Measurements from ENCODE around the gene SNX30. TPM values are rescaled to one million over a fixed set of nuclear protein-coding genes. Genes with fewer than 3 reads are reported as not detected.

The SNX30 gene
- total and polyA plus RNA-seq, 12 donors = 0.88 to 7.2 (median 3.8) TPM

DNA sequence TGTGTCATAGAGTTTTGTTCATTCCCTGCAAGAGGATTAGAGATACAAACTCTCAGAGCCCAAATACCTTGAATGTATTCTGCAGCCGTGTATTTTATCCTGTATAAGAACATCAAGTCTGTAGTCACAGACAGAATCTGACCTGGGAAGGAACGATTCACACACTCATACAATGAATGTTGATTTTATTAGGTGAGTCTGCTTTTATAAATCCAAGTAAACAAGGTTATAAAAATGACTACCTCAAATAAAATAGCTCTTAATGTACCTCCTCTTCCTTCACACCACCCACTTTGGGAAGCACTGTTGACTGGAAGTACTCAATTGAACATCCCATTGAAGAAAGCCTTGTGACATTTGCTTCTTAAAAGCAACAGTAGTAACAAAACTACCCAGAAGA, 128.2 kb downstream of the SNX30 start:
- Histone ChIP-seq H3K36me3 (peaks cover 0 to 45% (median 0%) of the 10 kb centered on the region in 9 donors), H3K9me3 (no peaks in the 10 kb centered on the region), H3K4me1 (no peaks in the 10 kb centered on the region), H3K27me3 (no peaks in the 10 kb centered on the region), H3K27ac (no peak overlapping the region), H3K4me3 (no peak overlapping the region)
- DNase-seq (no peak), ATAC-seq (no peak)
- 87 to 95% methylated on average over 2 of the region's 2 CpGs for WGBS, 2 donors
- intact Hi-C loops (cut with DNase I) = no loop called here
- TF ChIP-seq, protein P1, sequence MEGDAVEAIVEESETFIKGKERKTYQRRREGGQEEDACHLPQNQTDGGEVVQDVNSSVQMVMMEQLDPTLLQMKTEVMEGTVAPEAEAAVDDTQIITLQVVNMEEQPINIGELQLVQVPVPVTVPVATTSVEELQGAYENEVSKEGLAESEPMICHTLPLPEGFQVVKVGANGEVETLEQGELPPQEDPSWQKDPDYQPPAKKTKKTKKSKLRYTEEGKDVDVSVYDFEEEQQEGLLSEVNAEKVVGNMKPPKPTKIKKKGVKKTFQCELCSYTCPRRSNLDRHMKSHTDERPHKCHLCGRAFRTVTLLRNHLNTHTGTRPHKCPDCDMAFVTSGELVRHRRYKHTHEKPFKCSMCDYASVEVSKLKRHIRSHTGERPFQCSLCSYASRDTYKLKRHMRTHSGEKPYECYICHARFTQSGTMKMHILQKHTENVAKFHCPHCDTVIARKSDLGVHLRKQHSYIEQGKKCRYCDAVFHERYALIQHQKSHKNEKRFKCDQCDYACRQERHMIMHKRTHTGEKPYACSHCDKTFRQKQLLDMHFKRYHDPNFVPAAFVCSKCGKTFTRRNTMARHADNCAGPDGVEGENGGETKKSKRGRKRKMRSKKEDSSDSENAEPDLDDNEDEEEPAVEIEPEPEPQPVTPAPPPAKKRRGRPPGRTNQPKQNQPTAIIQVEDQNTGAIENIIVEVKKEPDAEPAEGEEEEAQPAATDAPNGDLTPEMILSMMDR (IDR thresholded peaks at IDR 0.05) = no peak

DNA sequence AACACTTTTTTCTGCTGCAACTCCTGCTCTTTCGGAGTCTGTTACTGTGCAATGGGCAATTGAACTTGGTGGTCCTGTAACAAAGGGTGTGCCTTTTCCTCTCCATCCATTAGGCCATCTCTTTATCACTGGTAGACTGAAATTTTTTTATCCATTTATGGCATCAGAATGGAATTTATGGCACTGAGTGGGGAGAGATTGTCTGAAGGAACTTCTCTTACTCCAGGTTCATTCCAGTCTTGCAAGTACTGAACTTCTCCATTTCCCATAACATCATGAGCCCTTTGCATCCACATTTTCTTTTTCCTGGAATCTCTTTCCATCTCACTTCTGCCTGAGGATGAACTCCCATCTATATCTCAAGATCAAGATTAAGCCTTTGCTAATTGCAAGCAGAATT, 130.1 kb downstream of the SNX30 start:
- H3K27me3 ChIP-seq = no peaks in the 10 kb centered on the region
- intact Hi-C loops (cut with DNase I) = no loop called here
- no peaks in the 10 kb centered on the region for H3K4me1 ChIP-seq
- TF ChIP-seq, protein P1 (IDR thresholded peaks at IDR 0.05) = no peak
- no peak overlapping the region for H3K27ac ChIP-seq
- 97 to 98% methylated on average over 1 of the region's 1 CpG for WGBS, 2 donors
- ATAC-seq (no peak), DNase-seq (no peak)
- H3K4me3 ChIP-seq = no peak overlapping the region
- H3K36me3 ChIP-seq = peaks cover 0 to 38% (median 0%) of the 10 kb centered on the region in 9 donors
- no peaks in the 10 kb centered on the region for H3K9me3 ChIP-seq

DNA sequence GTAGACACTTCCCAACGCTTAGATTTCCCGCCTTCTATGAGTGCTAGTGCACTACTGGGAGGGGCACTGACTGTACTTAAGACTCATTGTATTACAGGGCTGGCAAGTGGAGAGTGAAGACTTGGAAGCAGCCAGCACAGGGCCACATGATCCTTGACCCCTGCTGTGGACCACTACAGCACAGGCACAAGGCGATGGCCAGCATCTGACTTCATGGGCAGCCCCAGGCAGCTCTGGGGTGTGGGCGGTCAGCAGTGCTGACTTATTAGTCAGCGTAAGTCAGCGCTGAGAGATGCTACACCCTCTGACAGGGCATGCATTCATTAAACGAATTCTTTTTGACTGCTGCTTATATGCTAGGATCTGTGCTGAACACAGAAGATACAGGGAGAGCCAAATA, 130.8 kb downstream of the SNX30 start:
- Histone ChIP-seq H3K9me3 (no peaks in the 10 kb centered on the region), H3K36me3 (peaks cover 0 to 32% (median 0%) of the 10 kb centered on the region in 9 donors), H3K27me3 (no peaks in the 10 kb centered on the region), H3K4me3 (no peak overlapping the region), H3K27ac (no peak overlapping the region), H3K4me1 (no peaks in the 10 kb centered on the region)
- intact Hi-C loops (cut with DNase I) = no loop called here
- 92 to 94% methylated on average over 7 of the region's 7 CpGs for WGBS, 2 donors
- ATAC-seq (no peak), DNase-seq (no peak)
- TF ChIP-seq, protein P1 (IDR thresholded peaks at IDR 0.05) = no peak

DNA sequence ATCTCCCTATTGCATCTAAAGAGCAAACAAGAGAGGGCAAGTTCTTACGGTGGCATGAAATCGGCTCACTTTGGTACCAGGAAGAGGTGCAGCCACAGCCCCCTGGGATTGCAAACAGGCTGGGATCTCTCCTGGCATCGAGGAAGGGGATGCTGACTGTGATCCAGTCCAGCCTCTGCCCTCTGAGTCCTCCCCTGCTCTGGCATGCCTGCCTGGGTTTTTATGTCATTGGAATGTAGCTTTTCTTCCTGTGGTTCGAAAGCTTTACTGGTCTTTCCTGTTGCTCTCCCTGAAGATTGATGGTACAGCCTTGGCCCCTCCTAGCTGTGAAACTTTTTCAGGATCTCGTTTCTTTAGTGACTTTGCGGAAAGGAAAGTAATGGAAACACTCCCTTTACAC, 133.5 kb downstream of the SNX30 start:
- H3K27me3 ChIP-seq = peaks cover 0 to 3% (median 0%) of the 10 kb centered on the region in 7 donors
- intact Hi-C loops (cut with DNase I) = no loop called here
- no peak overlapping the region for H3K27ac ChIP-seq
- no peak overlapping the region for H3K4me3 ChIP-seq
- TF ChIP-seq, protein P1 (IDR thresholded peaks at IDR 0.05) = no peak
- H3K9me3 ChIP-seq = no peaks in the 10 kb centered on the region
- peaks cover 0 to 12% (median 0%) of the 10 kb centered on the region in 9 donors for H3K36me3 ChIP-seq
- DNase-seq (no peak), ATAC-seq (no peak)
- no peaks in the 10 kb centered on the region for H3K4me1 ChIP-seq
- WGBS, 2 donors = 51 to 64% methylated on average over 6 of the region's 6 CpGs

Data from heart right ventricle (tissue), 16 donors.